H1 (cell line): ENCODE data around the gene GPR52. TPM values are rescaled to one million over a fixed set of nuclear protein-coding genes. Genes with fewer than 3 reads are reported as not detected.

Experiments
- CTCF ChIA-PET: fragments of 300-600 bp; sonication (Branson Sonifier 250); formaldehyde crosslinking; loops from one replicate; lab custom pipeline; 2021; ENCODE audit not compliant: partially characterized antibody; lab: Charles Lee
- POLR2A ChIA-PET: fragments of 300-600 bp; sonication (Branson Sonifier 250); formaldehyde crosslinking; loops from one replicate; lab custom pipeline; 2021; ENCODE audit warnings: inconsistent platforms; ENCODE audit not compliant: partially characterized antibody; lab: Charles Lee
- DNase-seq, 2 experiments: peaks; one replicate each; pipeline versions ENCODE4 v3.0.0 to v3.0.0-alpha.2; 2010 to 2022; ENCODE audit warnings: low spot score in 2 of 2, low read depth in 1 of 2, mixed read lengths in 1 of 2
- FAIRE-seq: peaks from 2 replicates; lab custom pipeline; 2011; peaks lifted over from hg19 to GRCh38; lab: Jason Lieb, UNC
- H2AFZ ChIP-seq: 2 replicates; pipeline ENCODE4 v1.8.1; 2012; ENCODE audit warnings: low read length, inconsistent platforms
- H2AK5ac ChIP-seq: 2 replicates; pipeline ENCODE4 v1.6.1; 2013; ENCODE audit warnings: low read depth, low read length
- H2BK120ac ChIP-seq: replicated peaks from 2 replicates; pipeline ENCODE3; 2013; ENCODE audit warnings: low read depth, low read length, inconsistent platforms
- H2BK12ac ChIP-seq: 2 replicates; pipeline ENCODE4 v1.6.1; 2013; ENCODE audit warnings: low read depth, low read length
- H2BK15ac ChIP-seq: 2 replicates; pipeline ENCODE4 v1.6.1; 2013; ENCODE audit warnings: low read length
- H2BK20ac ChIP-seq: 2 replicates; pipeline ENCODE4 v1.6.1; 2013; ENCODE audit warnings: low read length
- H2BK5ac ChIP-seq: 2 replicates; pipeline ENCODE4 v1.6.1; 2013; ENCODE audit warnings: low read depth, low read length
- H3K14ac ChIP-seq: 2 replicates; pipeline ENCODE4 v1.6.1; 2013; ENCODE audit warnings: inconsistent platforms; ENCODE audit not compliant: insufficient read length
- H3K18ac ChIP-seq: 2 replicates; pipeline ENCODE4 v1.6.1; 2013; ENCODE audit warnings: low read length; ENCODE audit errors: extremely low read depth
- H3K23ac ChIP-seq: 2 replicates; pipeline ENCODE4 v1.6.1; 2013; ENCODE audit warnings: inconsistent platforms; ENCODE audit not compliant: insufficient read length
- H3K23me2 ChIP-seq: 2 replicates; pipeline ENCODE4 v1.6.1; 2013; ENCODE audit warnings: low read depth, low read length
- H3K27ac ChIP-seq: 2 replicates; pipeline ENCODE4 v1.6.1; 2011; ENCODE audit warnings: low read depth, low read length, inconsistent platforms
- H3K27me3 ChIP-seq, 4 experiments: replicated peaks in 1 of 4; 1 replicate in 1 of 4; 2 replicates in 3 of 4; pipeline versions ENCODE4 v1.6.1 to v1.8.1; 2011 to 2013; ENCODE audit warnings: low read length in 3 of 4, mild to moderate bottlenecking in 3 of 4, inconsistent platforms in 2 of 4, mixed read lengths in 2 of 4, moderate library complexity in 1 of 4; ENCODE audit not compliant: control insufficient read depth in 3 of 4, insufficient read depth in 3 of 4; ENCODE audit errors: extremely low read depth in 1 of 4
- H3K36me3 ChIP-seq, 4 experiments: 2 replicates each; pipeline versions ENCODE4 v1.6.1 to v1.8.1; 2011 to 2013; ENCODE audit warnings: mild to moderate bottlenecking in 4 of 4, low read length in 3 of 4, moderate library complexity in 2 of 4, control low read depth in 1 of 4, inconsistent platforms in 1 of 4; ENCODE audit not compliant: insufficient read depth in 4 of 4, control insufficient read depth in 2 of 4
- H3K4ac ChIP-seq: replicated peaks from 2 replicates; pipeline ENCODE3; 2013; ENCODE audit warnings: low read length, low read depth, mixed read lengths, inconsistent platforms; ENCODE audit not compliant: insufficient read length
- H3K4me1 ChIP-seq, 4 experiments: replicated peaks in 1 of 4; 1 replicate in 1 of 4; 2 replicates in 3 of 4; pipeline versions ENCODE4 v1.6.1 to v1.8.1; 2011 to 2013; ENCODE audit warnings: low read length in 3 of 4, inconsistent platforms in 2 of 4, mixed read lengths in 1 of 4; ENCODE audit not compliant: insufficient read depth in 4 of 4, control insufficient read depth in 3 of 4
- H3K4me2 ChIP-seq, 2 experiments: 2 replicates each; pipeline versions ENCODE4 v1.6.1 to v1.8.1; 2011 to 2013; ENCODE audit warnings: low read depth in 2 of 2, low read length in 2 of 2, control low read depth in 1 of 2, inconsistent platforms in 1 of 2, mild to moderate bottlenecking in 1 of 2; ENCODE audit not compliant: insufficient read depth in 1 of 2
- H3K4me3 ChIP-seq, 4 experiments: fragments of 200-600, 300-600 bp in 1 of 4; sonication (generic), shearing (Covaris generic), sonication (Bioruptor Twin) in 1 of 4; 2 replicates each; pipeline versions ENCODE4 v1.5.1 to v1.8.1; 2011 to 2016; ENCODE audit warnings: low read length in 4 of 4, low read depth in 3 of 4, control low read depth in 2 of 4, inconsistent platforms in 2 of 4, mild to moderate bottlenecking in 2 of 4, mixed read lengths in 1 of 4, moderate library complexity in 1 of 4; ENCODE audit not compliant: insufficient read depth in 2 of 4; ENCODE audit errors: extremely low read depth in 1 of 4
- H3K56ac ChIP-seq: replicated peaks from 2 replicates; pipeline ENCODE3; 2013; ENCODE audit warnings: low read depth, mild to moderate bottlenecking, mixed read lengths, low read length, inconsistent platforms; ENCODE audit not compliant: insufficient read length
- H3K79me1 ChIP-seq: 2 replicates; pipeline ENCODE4 v1.6.1; 2013; ENCODE audit warnings: low read depth, low read length, control low read depth
- H3K79me2 ChIP-seq, 2 experiments: 2 replicates each; pipeline versions ENCODE4 v1.6.1 to v1.8.1; 2012 to 2013; ENCODE audit warnings: low read length in 2 of 2, mild to moderate bottlenecking in 2 of 2, inconsistent platforms in 1 of 2; ENCODE audit not compliant: insufficient read depth in 2 of 2, control insufficient read depth in 1 of 2
- H3K9ac ChIP-seq, 4 experiments: replicated peaks in 1 of 4; 1 replicate in 1 of 4; 2 replicates in 3 of 4; pipeline versions ENCODE4 v1.6.1 to v1.8.1; 2011 to 2013; ENCODE audit warnings: low read depth in 3 of 4, low read length in 3 of 4, control low read depth in 2 of 4, mild to moderate bottlenecking in 2 of 4, moderate library complexity in 2 of 4, inconsistent platforms in 1 of 4; ENCODE audit errors: extremely low read depth in 1 of 4
- H3K9me3 ChIP-seq, 2 experiments: 2 replicates each; pipeline versions ENCODE4 v1.6.1 to v1.8.1; 2012 to 2013; ENCODE audit warnings: mild to moderate bottlenecking in 2 of 2, moderate library complexity in 2 of 2, control low read depth in 1 of 2, inconsistent platforms in 1 of 2, low read depth in 1 of 2, low read length in 1 of 2, mixed read lengths in 1 of 2; ENCODE audit not compliant: insufficient read depth in 2 of 2
- H4K20me1 ChIP-seq, 2 experiments: replicated peaks in 1 of 2; 2 replicates each; pipeline versions ENCODE3 to v1.8.1; 2011 to 2013; ENCODE audit warnings: inconsistent platforms in 2 of 2, low read length in 2 of 2, mild to moderate bottlenecking in 1 of 2; ENCODE audit not compliant: insufficient read depth in 2 of 2, control insufficient read depth in 1 of 2
- H4K5ac ChIP-seq: 2 replicates; pipeline ENCODE4 v1.6.1; 2013; ENCODE audit warnings: low read length, low read depth, mixed read lengths, inconsistent platforms; ENCODE audit not compliant: insufficient read length
- H4K8ac ChIP-seq: 2 replicates; pipeline ENCODE4 v1.8.0; 2013; ENCODE audit warnings: mild to moderate bottlenecking, moderate library complexity, low read length, inconsistent platforms; ENCODE audit not compliant: insufficient read depth; ENCODE audit errors: extremely low read depth
- H4K91ac ChIP-seq: replicated peaks from 2 replicates; pipeline ENCODE3; 2013; ENCODE audit warnings: low read length, mixed read lengths, inconsistent platforms; ENCODE audit not compliant: insufficient read length
- ATF2 ChIP-seq: IDR thresholded peaks from 2 replicates; pipeline ENCODE4 v1.6.1; 2012; ENCODE audit warnings: low read length, inconsistent platforms
- CBX8 ChIP-seq: fragments of 300-800, 300-1000 bp; sonication (generic); IDR thresholded peaks from 2 replicates; pipeline ENCODE4 v1.7.1; 2016; ENCODE audit warnings: low read depth, low read length, borderline replicate concordance
- CREB1 ChIP-seq: IDR thresholded peaks from 2 replicates; pipeline ENCODE4 v1.6.1; 2012; ENCODE audit warnings: inconsistent platforms
- EGR1 ChIP-seq: IDR thresholded peaks from 2 replicates; pipeline ENCODE4 v1.6.1; 2011; ENCODE audit warnings: low read depth, low read length, borderline replicate concordance
- NANOG ChIP-seq: IDR thresholded peaks from 2 replicates; pipeline ENCODE4 v1.6.1; 2011; ENCODE audit warnings: low read length, low read depth, mild to moderate bottlenecking, inconsistent platforms; ENCODE audit not compliant: insufficient read depth, poor library complexity, severe bottlenecking
- RNF2 ChIP-seq: fragments of 200-900, 300-1000 bp; sonication (generic); IDR thresholded peaks from 2 replicates; pipeline ENCODE4 v1.7.1; 2016; ENCODE audit warnings: borderline replicate concordance, low read depth, mild to moderate bottlenecking, antibody characterized with exemption, low read length; ENCODE audit not compliant: poor library complexity, severe bottlenecking; ENCODE audit errors: missing control alignments
- SIN3A ChIP-seq, 2 experiments: IDR thresholded peaks in 1 of 2; conservative IDR thresholded peaks in 1 of 2; 2 replicates each; pipeline ENCODE4 v1.6.1; 2011 to 2012; ENCODE audit warnings: low read length in 2 of 2, improper control_type of control experiment in 1 of 2, low read depth in 1 of 2, mild to moderate bottlenecking in 1 of 2
- SIRT6 ChIP-seq: IDR thresholded peaks from one replicate; pipeline ENCODE4 v1.7.1; 2012; ENCODE audit warnings: low read length, inconsistent platforms
- WGBS, 2 experiments: shearing (Covaris generic) in 1 of 2; methylation state at CpG; one replicate each; pipeline versions ENCODE4 v1.1.6 to v1.1.7; 2013 to 2015; ENCODE audit warnings: low lambda C conversion rate in 2 of 2, mixed read lengths in 2 of 2, inconsistent platforms in 1 of 2, low coverage in 1 of 2, missing lambda C conversion rate in 1 of 2; ENCODE audit not compliant: insufficient replicate concordance in 2 of 2, insufficient coverage in 1 of 2, insufficient read length in 1 of 2; ENCODE audit errors: extremely low coverage in 1 of 2, missing lambda C conversion rate in 1 of 2; 5-methylcytosine and 5-hydroxymethylcytosine counted together
- polyA plus RNA-seq, 7 experiments: library from polyadenylated mRNA; depleted of rRNA in 3 of 7; stranded (reverse) in 5 of 7; unstranded in 2 of 7; fragments of >200 nt in 5 of 7; fragments of 200-250 nt in 2 of 7; gene quantifications; 1 replicate in 5 of 7; 2 replicates in 1 of 7; 4 replicates in 1 of 7; pipeline versions ENCODE4 v1.2.1 to v1.2.3, GENCODE V29; 2011 to 2013; ENCODE audit warnings: missing spikeins in 2 of 7, mixed read lengths in 2 of 7
- total RNA-seq: library from RNA; stranded (reverse); fragmentation: NEBNext Ultra II Directional; extraction: Animal tissue kit (Norgen Biotek cat#: 25700); gene quantifications from 2 replicates; pipeline ENCODE4 v1.2.1, GENCODE V29; 2021

GPR52 gene
- total and polyA plus RNA-seq, 2 of the 8 experiments (the other 6 are each of a cell fraction or from before 2014, with no cell fraction given) = 0.24 to 0.63 TPM

GRCh38 chr1:174401075-174401474 lies 46.7 kb upstream of the GPR52 start:
- no peak overlapping the region for H2AK5ac ChIP-seq
- H2BK12ac ChIP-seq = no peak overlapping the region
- no peaks in the 10 kb centered on the region for H4K20me1 ChIP-seq
- H3K4ac ChIP-seq = no peak overlapping the region
- no peak overlapping the region for H2BK20ac ChIP-seq
- H3K79me2 ChIP-seq = no peaks in the 10 kb centered on the region
- no peak overlapping the region for H2BK120ac ChIP-seq
- H3K23me2 ChIP-seq = no peaks in the 10 kb centered on the region
- no peak overlapping the region for H2BK15ac ChIP-seq
- H2BK5ac ChIP-seq = no peak overlapping the region
- H3K27ac ChIP-seq = no peak overlapping the region
- H3K27me3 ChIP-seq = no peaks in the 10 kb centered on the region
- TF ChIP-seq ATF2 = no peak
- no peak for TF ChIP-seq CBX8
- no peak for TF ChIP-seq RNF2
- TF ChIP-seq EGR1 = no peak
- TF ChIP-seq SIRT6 = no peak
- TF ChIP-seq SIN3A (conservative IDR thresholded peaks at IDR 0.05 in 1 of 2, IDR thresholded peaks at IDR 0.05 in 1 of 2; ENCODE audit: low read depth in 1 of 2, low read length in 2 of 2) = no peak
- TF ChIP-seq NANOG = no peak
- no peak for TF ChIP-seq CREB1
- no peak overlapping the region for H3K56ac ChIP-seq
- no peak overlapping the region for H3K23ac ChIP-seq
- FAIRE-seq (no peak), DNase-seq (no peak)
- no peak overlapping the region for H2AFZ ChIP-seq
- ChIA-PET POLR2A (no interaction called here), CTCF (interaction anchor here (0.8 kb wide), 1 partner anchor 346 kb away, joined by 3 read pairs; no protein-coding TSS in a partner anchor)
- no peak overlapping the region for H4K8ac ChIP-seq
- H3K4me3 ChIP-seq = no peak overlapping the region
- no peak overlapping the region for H4K91ac ChIP-seq
- H3K4me2 ChIP-seq = no peak overlapping the region
- no peaks in the 10 kb centered on the region for H3K36me3 ChIP-seq
- H4K5ac ChIP-seq = no peak overlapping the region
- H3K9ac ChIP-seq = no peak overlapping the region
- WGBS, 2 experiments = 95% methylated on average over 4 of the region's 4 CpGs; no CpG with 5 or more reads in 1 of the 2 experiments
- no peaks in the 10 kb centered on the region for H3K4me1 ChIP-seq
- H3K14ac ChIP-seq = no peak overlapping the region
- no peaks in the 10 kb centered on the region for H3K79me1 ChIP-seq
- H3K18ac ChIP-seq = no peak overlapping the region
- no peaks in the 10 kb centered on the region for H3K9me3 ChIP-seq
